Vagina (tissue), 2 donors: Measurements from ENCODE around the gene ADCY4. TPM values are rescaled to one million over a fixed set of nuclear protein-coding genes. Genes with fewer than 3 reads are reported as not detected.

Source experiments
- DNase-seq, 2 donors: peaks; one replicate each; pipeline ENCODE4 v3.0.0-alpha.2; 2017; ENCODE audit errors: extremely low spot score in 2 of 2
- H3K27ac ChIP-seq: fragments of 200-600 bp; sonication (generic); one replicate; pipeline ENCODE4 v1.5.1; 2019
- H3K27me3 ChIP-seq: fragments of 200-600 bp; sonication (generic); one replicate; pipeline ENCODE4 v1.5.1; 2019
- H3K36me3 ChIP-seq, 2 donors: fragments of 200-600 bp; sonication (generic); one replicate each; pipeline ENCODE4 v1.5.1; 2017 to 2019
- H3K4me1 ChIP-seq: fragments of 200-600 bp; sonication (generic); one replicate; pipeline ENCODE4 v1.5.1; 2019
- H3K4me3 ChIP-seq, 2 donors: fragments of 200-600 bp; sonication (generic); 1 replicate in 1 of 2; 2 replicates in 1 of 2; pipeline ENCODE4 v1.5.1; 2016 to 2019
- H3K9me3 ChIP-seq: fragments of 200-600 bp; sonication (generic); one replicate; pipeline ENCODE4 v1.5.1; 2019
- CTCF ChIP-seq, 3 experiments: fragments of 450-650 bp in 2 of 3; fragments of 200-600 bp in 1 of 3; sonication (generic) in 1 of 3; IDR thresholded peaks; one replicate each; pipeline ENCODE4 v1.5.1; 2017 to 2019; ENCODE audit warnings: antibody characterized with exemption in 3 of 3, mild to moderate bottlenecking in 2 of 3, moderate library complexity in 2 of 3
- POLR2A ChIP-seq, 2 donors: fragments of 450-650 bp; IDR thresholded peaks; one replicate each; pipeline ENCODE4 v1.6.1; 2017; ENCODE audit warnings: antibody characterized with exemption in 2 of 2, mild to moderate bottlenecking in 2 of 2, moderate library complexity in 2 of 2
- POLR2AphosphoS5 ChIP-seq, 2 donors: sonication (generic); formaldehyde crosslinking; IDR thresholded peaks; one replicate each; pipeline ENCODE4 v1.9.0; 2017; ENCODE audit warnings: antibody characterized with exemption in 2 of 2, mild to moderate bottlenecking in 2 of 2, low read depth in 1 of 2; ENCODE audit not compliant: insufficient read depth in 1 of 2
- intact Hi-C: fragments of 100-400 bp; cut with DNase I; formaldehyde crosslinking; loops from one replicate; pipeline ENCODE4 v1.15.1; 2023
- total RNA-seq: library from RNA; depleted of rRNA; stranded (reverse); fragments of >200 nt; gene quantifications from one replicate; pipeline ENCODE4 v1.2.3, GENCODE V29; 2016

Gene ADCY4
- total RNA-seq, 1 donor from 2014 or later: 32.7 TPM

DNA sequence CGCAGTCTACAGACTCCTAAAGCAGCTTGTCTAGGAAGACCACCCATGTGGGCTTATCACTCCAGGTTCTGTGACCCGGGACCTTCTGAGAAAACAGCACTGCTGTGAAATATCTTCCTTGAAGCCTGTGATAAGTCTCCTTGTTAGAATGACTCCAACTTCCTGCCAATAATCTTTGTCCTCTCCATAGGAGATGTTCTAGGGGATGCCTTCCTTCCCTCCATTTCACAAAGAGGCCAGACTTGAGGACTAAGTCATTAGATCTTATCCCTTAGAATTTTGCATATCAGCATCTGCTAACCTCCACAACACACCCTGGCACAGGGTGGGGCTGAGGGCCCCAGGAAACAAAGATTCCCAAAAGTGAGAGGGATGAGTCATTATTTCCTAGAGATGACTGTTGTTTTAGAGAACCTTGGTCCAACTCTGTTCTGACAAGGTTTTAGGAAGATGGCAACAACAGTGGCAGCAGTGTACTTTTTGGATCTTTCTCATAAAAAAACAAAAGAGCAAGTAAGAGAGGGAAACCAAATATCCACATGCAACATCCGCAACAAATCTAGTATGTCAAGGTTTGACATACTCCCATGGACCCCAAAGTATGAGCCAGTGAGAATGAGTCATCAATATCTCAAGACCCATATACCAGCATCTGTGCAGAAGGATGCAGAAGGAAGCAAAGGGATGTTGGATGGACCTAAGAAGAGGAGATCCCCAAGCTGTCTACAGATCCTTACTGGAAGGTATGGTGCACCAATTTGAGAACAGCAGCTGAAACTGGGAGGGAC lies 17.5 kb downstream of the ADCY4 start:
- intact Hi-C loops: no loop called here
- Histone ChIP-seq H3K4me3 (no peak overlapping the region), H3K27ac (peak overlapping the region; percentile 87), H3K4me1 (peaks cover 46% of the 10 kb centered on the region), H3K27me3 (no peaks in the 10 kb centered on the region), H3K36me3 (no peaks in the 10 kb centered on the region), H3K9me3 (no peaks in the 10 kb centered on the region)
- no peak for TF ChIP-seq POLR2AphosphoS5 (IDR thresholded peaks at IDR 0.05; ENCODE audit: insufficient read depth in 1 of 2, low read depth in 1 of 2)
- no peak for DNase-seq

- H3K27ac ChIP-seq: peak overlapping the region; percentile 87
- TF ChIP-seq POLR2A (IDR thresholded peaks at IDR 0.05) (no peak), CTCF (IDR thresholded peaks at IDR 0.05) (no peak), POLR2AphosphoS5 (IDR thresholded peaks at IDR 0.05; ENCODE audit: insufficient read depth in 1 of 2, low read depth in 1 of 2) (no peak)
- intact Hi-C loops: no loop called here
- DNase-seq: no peak
- peaks cover 53% of the 10 kb centered on the region for H3K4me1 ChIP-seq
- H3K4me3 ChIP-seq: peak overlapping the region in 1 of 2 donors; percentile 21
- no peaks in the 10 kb centered on the region for H3K9me3 ChIP-seq
- no peaks in the 10 kb centered on the region for H3K36me3 ChIP-seq
- no peaks in the 10 kb centered on the region for H3K27me3 ChIP-seq
These were observed 18.3 kb downstream of the ADCY4 start for GRCh38 chr14:24316597-24316950.

DNA sequence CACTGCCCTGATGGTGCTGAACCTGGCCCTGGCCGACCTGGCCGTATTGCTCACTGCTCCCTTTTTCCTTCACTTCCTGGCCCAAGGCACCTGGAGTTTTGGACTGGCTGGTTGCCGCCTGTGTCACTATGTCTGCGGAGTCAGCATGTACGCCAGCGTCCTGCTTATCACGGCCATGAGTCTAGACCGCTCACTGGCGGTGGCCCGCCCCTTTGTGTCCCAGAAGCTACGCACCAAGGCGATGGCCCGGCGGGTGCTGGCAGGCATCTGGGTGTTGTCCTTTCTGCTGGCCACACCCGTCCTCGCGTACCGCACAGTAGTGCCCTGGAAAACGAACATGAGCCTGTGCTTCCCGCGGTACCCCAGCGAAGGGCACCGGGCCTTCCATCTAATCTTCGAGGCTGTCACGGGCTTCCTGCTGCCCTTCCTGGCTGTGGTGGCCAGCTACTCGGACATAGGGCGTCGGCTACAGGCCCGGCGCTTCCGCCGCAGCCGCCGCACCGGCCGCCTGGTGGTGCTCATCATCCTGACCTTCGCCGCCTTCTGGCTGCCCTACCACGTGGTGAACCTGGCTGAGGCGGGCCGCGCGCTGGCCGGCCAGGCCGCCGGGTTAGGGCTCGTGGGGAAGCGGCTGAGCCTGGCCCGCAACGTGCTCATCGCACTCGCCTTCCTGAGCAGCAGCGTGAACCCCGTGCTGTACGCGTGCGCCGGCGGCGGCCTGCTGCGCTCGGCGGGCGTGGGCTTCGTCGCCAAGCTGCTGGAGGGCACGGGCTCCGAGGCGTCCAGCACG lies 18.9 kb downstream of the ADCY4 start:
- Histone ChIP-seq H3K27me3 (no peaks in the 10 kb centered on the region), H3K36me3 (no peaks in the 10 kb centered on the region), H3K4me1 (peaks cover 59% of the 10 kb centered on the region), H3K9me3 (no peaks in the 10 kb centered on the region), H3K4me3 (peak overlapping the region in 1 of 2 donors; percentile 21), H3K27ac (peak overlapping the region; percentile 87)
- intact Hi-C loops: no loop called here
- DNase-seq: no peak
- TF ChIP-seq POLR2A (IDR thresholded peaks at IDR 0.05): no peak
- TF ChIP-seq CTCF (IDR thresholded peaks at IDR 0.05): peak in 1 of 3 experiments; percentile 7
- TF ChIP-seq POLR2AphosphoS5 (IDR thresholded peaks at IDR 0.05; ENCODE audit: insufficient read depth in 1 of 2, low read depth in 1 of 2): peak; percentile 19 to 62

DNA sequence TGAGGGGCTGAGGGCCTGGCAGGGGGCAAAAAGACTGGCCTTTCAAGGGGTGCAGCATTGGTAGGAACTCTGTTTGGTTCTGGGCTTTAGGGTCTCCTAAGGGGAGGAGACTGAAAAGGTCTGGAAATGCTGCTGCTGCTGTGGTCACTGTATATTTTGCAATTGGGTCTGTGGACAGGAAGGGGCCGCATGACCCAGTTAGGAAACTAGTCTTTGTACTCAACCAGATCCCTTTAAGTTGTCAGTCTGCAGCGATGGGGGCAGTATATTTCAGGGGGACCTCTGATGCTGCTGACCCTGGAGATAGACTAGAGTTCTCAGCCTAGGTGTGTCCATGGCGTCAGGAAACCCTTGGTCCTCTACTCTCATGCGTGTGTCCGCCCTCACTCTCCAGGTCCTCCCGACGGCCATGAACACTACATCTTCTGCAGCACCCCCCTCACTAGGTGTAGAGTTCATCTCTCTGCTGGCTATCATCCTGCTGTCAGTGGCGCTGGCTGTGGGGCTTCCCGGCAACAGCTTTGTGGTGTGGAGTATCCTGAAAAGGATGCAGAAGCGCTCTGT lies 19.5 kb downstream of the ADCY4 start:
- no peak overlapping the region for H3K4me3 ChIP-seq
- peak overlapping the region; percentile 87 for H3K27ac ChIP-seq
- no peak for TF ChIP-seq POLR2AphosphoS5 (IDR thresholded peaks at IDR 0.05; ENCODE audit: insufficient read depth in 1 of 2, low read depth in 1 of 2)
- TF ChIP-seq POLR2A (IDR thresholded peaks at IDR 0.05): no peak
- no peak for TF ChIP-seq CTCF (IDR thresholded peaks at IDR 0.05)
- no peak for DNase-seq
- H3K36me3 ChIP-seq: no peaks in the 10 kb centered on the region
- no peaks in the 10 kb centered on the region for H3K27me3 ChIP-seq
- intact Hi-C loops: no loop called here
- H3K4me1 ChIP-seq: peaks cover 62% of the 10 kb centered on the region
- H3K9me3 ChIP-seq: no peaks in the 10 kb centered on the region

- intact Hi-C loops: no loop called here
- no peaks in the 10 kb centered on the region for H3K36me3 ChIP-seq
- no peaks in the 10 kb centered on the region for H3K9me3 ChIP-seq
- TF ChIP-seq POLR2A (IDR thresholded peaks at IDR 0.05) (no peak), POLR2AphosphoS5 (IDR thresholded peaks at IDR 0.05; ENCODE audit: insufficient read depth in 1 of 2, low read depth in 1 of 2) (peak; percentile 16)
- H3K4me1 ChIP-seq: peaks cover 69% of the 10 kb centered on the region
- DNase-seq: no peak
- H3K4me3 ChIP-seq: no peak overlapping the region
- H3K27me3 ChIP-seq: no peaks in the 10 kb centered on the region
- H3K27ac ChIP-seq: peak overlapping the region; percentile 87
These were observed 20.3 kb downstream of the ADCY4 start for GRCh38 chr14:24314377-24315193.
